SK-N-SH treated with all-trans-retinoic acid at 6 μM for 48 hours (cell line): Measurements from ENCODE around the gene DIP2C.

Source experiments
- ARNTL ChIP-seq: fragments of 450-650 bp; formaldehyde crosslinking; IDR thresholded peaks from 2 replicates; pipeline ENCODE4 v1.5.0; 2020; ENCODE audit warnings: low read depth, mild to moderate bottlenecking, moderate library complexity, borderline replicate concordance
- GLIS3 ChIP-seq: fragments of 250-450 bp; sonication (Bioruptor Pico); IDR thresholded peaks from 2 replicates; pipeline ENCODE4 v1.5.0; 2020; ENCODE audit warnings: mild to moderate bottlenecking, moderate library complexity
- ISL1 ChIP-seq: fragments of 250-450 bp; sonication (Bioruptor Pico); IDR thresholded peaks from 2 replicates; pipeline ENCODE4 v2.1.2; 2022; ENCODE audit warnings: mild to moderate bottlenecking, moderate library complexity
- PATZ1 ChIP-seq: fragments of 250-450 bp; sonication (Bioruptor Pico); IDR thresholded peaks from 2 replicates; pipeline ENCODE4 v1.8.0; 2020; ENCODE audit warnings: mild to moderate bottlenecking, moderate library complexity, borderline replicate concordance
- ZFP30 ChIP-seq: fragments of 450-650 bp; formaldehyde crosslinking; IDR thresholded peaks from 2 replicates; pipeline ENCODE4 v1.5.0; 2022; ENCODE audit warnings: mild to moderate bottlenecking, moderate library complexity
- ZNF565 ChIP-seq: fragments of 450-650 bp; formaldehyde crosslinking; conservative IDR thresholded peaks from 2 replicates; pipeline ENCODE4 v1.5.0; 2020; ENCODE audit warnings: low read depth, mild to moderate bottlenecking, moderate library complexity
- ZNF70 ChIP-seq: fragments of 450-650 bp; formaldehyde crosslinking; IDR thresholded peaks from 2 replicates; pipeline ENCODE4 v1.5.0; 2020; ENCODE audit warnings: mild to moderate bottlenecking, moderate library complexity

GRCh38 chr10:307659-308058, 381.8 kb downstream of the DIP2C start:
- no peak for TF ChIP-seq ZNF70 (CRISPR knock-in tag)
- TF ChIP-seq ZFP30 (CRISPR knock-in tag), result no peak
- TF ChIP-seq GLIS3, result no peak
- TF ChIP-seq ARNTL (CRISPR knock-in tag), result no peak
- no peak for TF ChIP-seq ISL1
- TF ChIP-seq PATZ1 (CRISPR knock-in tag), result no peak
- no peak for TF ChIP-seq ZNF565 (CRISPR knock-in tag)
